ENCODE measurements around the gene CCDC15. TPM values are rescaled to one million over a fixed set of nuclear protein-coding genes. Genes with fewer than 3 reads are reported as not detected.

CCDC15 gene, protein sequence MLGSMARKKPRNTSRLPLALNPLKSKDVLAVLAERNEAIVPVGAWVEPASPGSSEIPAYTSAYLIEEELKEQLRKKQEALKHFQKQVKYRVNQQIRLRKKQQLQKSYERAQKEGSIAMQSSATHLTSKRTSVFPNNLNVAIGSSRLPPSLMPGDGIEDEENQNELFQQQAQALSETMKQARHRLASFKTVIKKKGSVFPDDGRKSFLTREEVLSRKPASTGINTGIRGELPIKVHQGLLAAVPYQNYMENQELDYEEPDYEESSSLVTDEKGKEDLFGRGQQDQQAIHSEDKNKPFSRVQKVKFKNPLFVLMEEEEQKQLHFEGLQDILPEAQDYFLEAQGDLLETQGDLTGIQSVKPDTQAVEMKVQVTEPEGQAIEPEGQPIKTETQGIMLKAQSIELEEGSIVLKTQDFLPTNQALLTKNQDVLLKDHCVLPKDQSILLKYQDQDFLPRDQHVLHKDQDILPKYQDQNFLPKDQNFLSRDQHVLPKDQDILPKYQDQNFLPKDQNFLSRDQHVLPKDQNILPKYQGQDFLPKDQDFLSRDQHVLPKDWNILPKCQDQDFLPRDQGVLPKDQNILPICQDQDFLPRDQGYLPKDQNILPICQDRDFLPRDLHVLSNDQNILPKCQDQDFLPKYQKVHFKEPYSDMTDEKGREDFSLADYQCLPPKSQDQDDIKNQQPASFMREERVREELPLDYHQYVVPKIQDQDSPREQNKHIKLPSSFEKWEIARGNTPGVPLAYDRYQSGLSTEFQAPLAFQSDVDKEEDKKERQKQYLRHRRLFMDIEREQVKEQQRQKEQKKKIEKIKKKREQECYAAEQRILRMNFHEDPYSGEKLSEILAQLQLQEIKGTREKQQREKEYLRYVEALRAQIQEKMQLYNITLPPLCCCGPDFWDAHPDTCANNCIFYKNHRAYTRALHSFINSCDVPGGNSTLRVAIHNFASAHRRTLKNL
- total RNA-seq, result 1 to 10 TPM in 2 of 9 donors, under 1 TPM in 7; 0.12 to 1.8 (median 0.19) TPM
- under 1 TPM; 0.08 to 0.27 TPM for polyA plus RNA-seq
- long read RNA-seq, donor 1, result 0 reads
- long read RNA-seq, donor 2, result 0 reads
- long read RNA-seq, donor 3, result 0 reads

DNA sequence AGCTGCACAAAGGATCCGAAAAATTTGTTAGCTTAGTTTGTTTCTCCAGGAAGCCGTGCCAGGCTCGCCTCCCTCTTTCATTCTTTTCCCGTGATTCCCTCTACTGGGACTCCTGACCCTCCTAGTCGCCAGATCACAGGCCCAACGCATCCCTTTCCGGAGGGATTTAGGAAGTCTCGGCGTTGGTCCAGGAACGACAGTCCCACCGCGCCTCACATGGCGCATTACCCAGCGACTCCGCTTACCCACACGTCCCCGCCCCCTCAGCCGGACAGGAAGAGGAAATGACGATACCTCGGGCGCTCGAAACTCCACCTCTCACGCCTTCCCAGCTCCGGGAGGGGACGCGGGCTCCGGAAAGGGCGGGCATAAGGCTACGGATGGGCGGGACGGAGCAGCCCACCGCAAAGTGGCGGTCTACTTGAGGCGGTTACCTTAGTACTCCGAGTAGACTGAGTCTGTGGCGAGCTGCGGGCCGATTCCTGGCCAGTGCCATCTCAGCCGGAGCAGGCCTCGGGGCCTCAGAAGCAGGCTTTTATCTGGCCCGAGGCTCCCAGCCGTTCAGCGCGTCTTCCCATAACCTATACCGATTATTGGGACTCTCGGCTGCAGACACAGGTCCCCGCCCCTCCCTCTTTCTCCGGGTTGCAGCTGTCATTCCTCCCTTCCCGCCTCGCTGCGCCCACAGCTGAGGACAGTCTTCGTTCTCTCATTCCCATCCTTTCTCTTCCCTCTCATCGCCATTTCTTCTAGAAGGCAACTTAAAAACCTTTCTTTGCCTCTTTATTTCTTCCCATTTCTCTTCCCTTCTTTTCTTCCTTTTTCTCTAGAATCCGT lies at the start of gene CCDC15:
TSS of gene CCDC15 (plus strand) at position 450 of the 837 bp plus-strand sequence. CDS start 531 bp downstream, outside the sequence.
- DNase-seq (peak; percentile 98 to 99 (median 98)), ATAC-seq (peak; percentile 100)
- intact Hi-C loops (cut with DNase I), result loop anchor here in 9 of 10 donors (2.0 to 10.0 kb wide), 12 partner anchors 77 to 921 kb away; partner anchors contain the start of gene TMEM218 (in 4 of the 9)
- Histone ChIP-seq H3K4me3 (peak within 1 kb of the TSS; percentile 48 to 84 (median 74)), H3K9me3 (peaks cover 0 to 7% (median 0%) of the 10 kb centered on the region in 12 donors), H3K27ac (peak within 1 kb of the TSS in 11 of 12 donors; percentile 63 to 90 (median 85)), H3K27me3 (no peaks in the 10 kb centered on the region), H3K4me1 (peaks cover 0 to 15% (median 8%) of the 10 kb centered on the region in 12 donors), H3K36me3 (no peaks in the 10 kb centered on the region)
- 0 to 1% (median 0%) methylated on average over 44 to 54 of the region's 54 CpGs for WGBS, 4 donors
- TF ChIP-seq, protein P1, sequence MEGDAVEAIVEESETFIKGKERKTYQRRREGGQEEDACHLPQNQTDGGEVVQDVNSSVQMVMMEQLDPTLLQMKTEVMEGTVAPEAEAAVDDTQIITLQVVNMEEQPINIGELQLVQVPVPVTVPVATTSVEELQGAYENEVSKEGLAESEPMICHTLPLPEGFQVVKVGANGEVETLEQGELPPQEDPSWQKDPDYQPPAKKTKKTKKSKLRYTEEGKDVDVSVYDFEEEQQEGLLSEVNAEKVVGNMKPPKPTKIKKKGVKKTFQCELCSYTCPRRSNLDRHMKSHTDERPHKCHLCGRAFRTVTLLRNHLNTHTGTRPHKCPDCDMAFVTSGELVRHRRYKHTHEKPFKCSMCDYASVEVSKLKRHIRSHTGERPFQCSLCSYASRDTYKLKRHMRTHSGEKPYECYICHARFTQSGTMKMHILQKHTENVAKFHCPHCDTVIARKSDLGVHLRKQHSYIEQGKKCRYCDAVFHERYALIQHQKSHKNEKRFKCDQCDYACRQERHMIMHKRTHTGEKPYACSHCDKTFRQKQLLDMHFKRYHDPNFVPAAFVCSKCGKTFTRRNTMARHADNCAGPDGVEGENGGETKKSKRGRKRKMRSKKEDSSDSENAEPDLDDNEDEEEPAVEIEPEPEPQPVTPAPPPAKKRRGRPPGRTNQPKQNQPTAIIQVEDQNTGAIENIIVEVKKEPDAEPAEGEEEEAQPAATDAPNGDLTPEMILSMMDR (IDR thresholded peaks at IDR 0.05), result no peak
- TF ChIP-seq POLR2A (IDR thresholded peaks at IDR 0.05), result peak in 1 of 2 donors; percentile 78

DNA sequence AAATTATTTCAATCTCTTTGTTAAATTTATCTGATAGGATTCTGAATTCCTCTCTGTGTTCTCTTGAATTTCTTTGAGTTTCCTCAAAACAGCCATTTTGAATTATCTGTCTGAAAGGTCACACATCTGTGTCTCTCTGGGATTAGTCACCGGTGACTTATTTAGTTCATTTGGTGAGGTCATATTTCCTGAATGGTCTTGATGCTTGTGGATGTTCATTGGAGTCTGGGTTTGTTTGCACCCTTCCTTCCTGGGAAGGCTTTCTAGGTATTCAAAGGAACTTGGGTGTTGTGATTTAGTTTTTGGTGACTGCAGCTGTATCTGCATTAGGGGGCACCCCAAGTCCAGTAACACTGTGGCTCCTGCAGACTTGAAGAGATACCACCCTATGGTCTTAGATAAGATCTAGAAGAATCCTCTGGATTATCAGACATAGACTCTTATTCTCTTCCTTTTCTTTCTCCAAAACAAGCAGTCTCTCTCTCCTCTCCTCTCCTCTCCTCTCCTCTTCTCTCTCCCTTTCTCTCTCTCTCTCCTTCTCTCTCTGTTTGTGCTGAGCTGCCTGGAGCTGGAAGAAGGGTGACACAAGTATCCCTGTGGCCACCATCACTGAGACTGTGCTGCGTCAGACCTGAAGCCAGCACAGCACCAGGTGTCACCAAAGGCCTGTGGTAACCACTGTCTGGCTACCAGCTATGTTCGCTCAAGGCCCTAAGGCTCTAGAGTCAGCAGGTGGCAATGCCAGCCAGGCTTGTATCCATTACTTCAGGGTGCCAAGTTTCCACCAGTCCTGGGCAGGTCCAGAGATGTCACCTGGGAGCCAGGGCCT lies 38.2 kb upstream of the CCDC15 start:
- Histone ChIP-seq H3K4me1 (peaks cover 0 to 7% (median under 1%) of the 10 kb centered on the region in 12 donors), H3K27me3 (no peaks in the 10 kb centered on the region), H3K9me3 (peaks cover 0 to 3% (median 0%) of the 10 kb centered on the region in 12 donors), H3K36me3 (no peaks in the 10 kb centered on the region), H3K27ac (no peak overlapping the region), H3K4me3 (no peak overlapping the region)
- TF ChIP-seq, protein P1 (IDR thresholded peaks at IDR 0.05), result no peak
- TF ChIP-seq POLR2A (IDR thresholded peaks at IDR 0.05), result no peak
- ATAC-seq (peak in 1 of 4 donors; percentile 50), DNase-seq (no peak)
- 73 to 78% (median 77%) methylated on average over 3 of the region's 3 CpGs for WGBS, 4 donors
- intact Hi-C loops (cut with DNase I), result loop anchor here in 1 of 10 donors (5.0 kb wide), 1 partner anchor 508 kb away; no protein-coding TSS in a partner anchor

DNA sequence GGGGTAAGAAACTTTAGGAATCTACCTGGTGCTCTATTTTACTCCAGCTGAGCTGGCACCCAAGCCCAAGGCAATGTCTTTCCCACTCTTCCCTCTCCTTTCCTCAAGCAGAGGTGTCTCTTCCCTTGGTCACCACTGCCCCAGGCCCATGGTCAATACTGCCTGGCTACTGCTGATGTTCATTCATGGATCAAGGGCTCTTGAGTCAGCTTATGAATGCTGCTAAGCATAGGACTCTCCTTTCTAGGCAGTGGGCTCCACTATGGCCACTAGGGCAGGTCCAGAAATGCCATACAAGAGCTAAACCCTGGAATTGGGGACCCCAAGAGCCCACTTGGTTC lies 37.7 kb upstream of the CCDC15 start:
- peaks cover 0 to 6% (median 0%) of the 10 kb centered on the region in 9 donors for H3K27me3 ChIP-seq
- peaks cover 0 to 12% (median 2%) of the 10 kb centered on the region in 12 donors for H3K4me1 ChIP-seq
- DNase-seq, result no peak
- intact Hi-C loops (cut with DNase I), result loop anchor here in 1 of 10 donors (5.0 kb wide), 1 partner anchor 509 kb away; no protein-coding TSS in a partner anchor
- H3K9me3 ChIP-seq, result peaks cover 0 to 2% (median 0%) of the 10 kb centered on the region in 12 donors
- TF ChIP-seq, protein P1 (IDR thresholded peaks at IDR 0.05), result no peak
- no peak for TF ChIP-seq POLR2A (IDR thresholded peaks at IDR 0.05)
- no peaks in the 10 kb centered on the region for H3K36me3 ChIP-seq
- H3K27ac ChIP-seq, result no peak overlapping the region
- H3K4me3 ChIP-seq, result no peak overlapping the region
- no peak for ATAC-seq
